WTC11 (cell line): ENCODE data around the gene MCM6. TPM values are rescaled to one million over a fixed set of nuclear protein-coding genes. Genes with fewer than 3 reads are reported as not detected.

Experiments used
- ATAC-seq: fragments of 200-7000 bp; cut with Tn5 transposase; 2 replicates; pipeline ENCODE4 v1.10.0; 2021; ENCODE audit warnings: mild to moderate bottlenecking, moderate library complexity
- CTCF ChIA-PET: fragments of 300-600 bp; sonication (Branson Sonifier 250); formaldehyde crosslinking; loops from one replicate; lab custom pipeline; 2021; ENCODE audit warnings: antibody characterized with exemption; lab: Charles Lee
- POLR2A ChIA-PET: fragments of 350-600 bp; sonication (Branson Sonifier 250); formaldehyde crosslinking; loops from one replicate; lab custom pipeline; 2021; ENCODE audit warnings: antibody characterized with exemption; lab: Charles Lee
- DNase-seq: peaks from one replicate; pipeline ENCODE4 v3.0.0; 2021; ENCODE audit warnings: low spot score
- H3K27ac Mint-ChIP-seq: 2 replicates; pipeline ENCODE4 v1.8.0; 2021; ENCODE audit warnings: mixed read lengths
- H3K27me3 Mint-ChIP-seq: 2 replicates; pipeline ENCODE4 v1.8.0; 2021; ENCODE audit warnings: low read depth, mild to moderate bottlenecking, moderate library complexity, mixed read lengths
- H3K36me3 Mint-ChIP-seq: 2 replicates; pipeline ENCODE4 v1.8.0; 2021; ENCODE audit warnings: mixed read lengths
- H3K4me1 Mint-ChIP-seq: 2 replicates; pipeline ENCODE4 v1.8.0; 2022; ENCODE audit warnings: mixed read lengths
- H3K4me3 Mint-ChIP-seq: 2 replicates; pipeline ENCODE4 v1.8.0; 2021; ENCODE audit warnings: mild to moderate bottlenecking, moderate library complexity, mixed read lengths
- H3K9me3 Mint-ChIP-seq: 2 replicates; pipeline ENCODE4 v1.8.0; 2021; ENCODE audit warnings: mixed read lengths
- ARID4B ChIP-seq: sonication (generic); formaldehyde crosslinking; IDR thresholded peaks from 2 replicates; pipeline ENCODE4 v1.8.0; 2023; ENCODE audit warnings: missing genetic modification reagents, mild to moderate bottlenecking, borderline replicate concordance
- ATF3 ChIP-seq: sonication (generic); formaldehyde crosslinking; conservative IDR thresholded peaks from 2 replicates; pipeline ENCODE4 v1.8.1; 2022; ENCODE audit warnings: mild to moderate bottlenecking, missing genetic modification reagents
- CDX4 ChIP-seq: fragments of 250-450 bp; sonication (Bioruptor Pico); IDR thresholded peaks from 2 replicates; pipeline ENCODE4 v1.9.0; 2021; ENCODE audit warnings: moderate library complexity, mild to moderate bottlenecking, inconsistent platforms, borderline replicate concordance
- FOXP1 ChIP-seq: sonication (generic); formaldehyde crosslinking; IDR thresholded peaks from 2 replicates; pipeline ENCODE4 v1.8.0; 2022; ENCODE audit warnings: missing genetic modification reagents, mild to moderate bottlenecking, moderate library complexity, borderline replicate concordance
- JUN ChIP-seq: sonication (generic); formaldehyde crosslinking; IDR thresholded peaks from 2 replicates; pipeline ENCODE4 v1.8.0; 2023; ENCODE audit warnings: mild to moderate bottlenecking, missing genetic modification reagents
- KAT7 ChIP-seq: sonication (generic); formaldehyde crosslinking; IDR thresholded peaks from 2 replicates; pipeline ENCODE4 v1.8.1; 2023; ENCODE audit warnings: missing genetic modification reagents, mild to moderate bottlenecking, borderline replicate concordance
- MXD4 ChIP-seq: fragments of 250-450 bp; sonication (Bioruptor Pico); IDR thresholded peaks from 2 replicates; pipeline ENCODE4 v1.8.0; 2021; ENCODE audit warnings: mild to moderate bottlenecking, moderate library complexity, borderline replicate concordance
- SOX15 ChIP-seq: fragments of 250-450 bp; sonication (Bioruptor Pico); IDR thresholded peaks from 2 replicates; pipeline ENCODE4 v1.9.0; 2021; ENCODE audit warnings: mild to moderate bottlenecking
- TCF7 ChIP-seq: sonication (generic); formaldehyde crosslinking; IDR thresholded peaks from 2 replicates; pipeline ENCODE4 v1.8.0; 2022; ENCODE audit warnings: mild to moderate bottlenecking, low read depth, missing genetic modification reagents, moderate library complexity
- USF2 ChIP-seq: sonication (generic); formaldehyde crosslinking; IDR thresholded peaks from 2 replicates; pipeline ENCODE4 v1.8.1; 2023; ENCODE audit warnings: mild to moderate bottlenecking, missing genetic modification reagents, moderate library complexity
- ZNF317 ChIP-seq: sonication (generic); formaldehyde crosslinking; IDR thresholded peaks from 2 replicates; pipeline ENCODE4 v1.8.1; 2023; ENCODE audit warnings: low read depth, mild to moderate bottlenecking, moderate library complexity, missing genetic modification reagents, borderline replicate concordance
- ZNF416 ChIP-seq: fragments of 250-450 bp; sonication (Bioruptor Pico); IDR thresholded peaks from 2 replicates; pipeline ENCODE4 v1.9.0; 2021; ENCODE audit warnings: mild to moderate bottlenecking, inconsistent platforms
- ZNF512 ChIP-seq: sonication (generic); formaldehyde crosslinking; IDR thresholded peaks from 2 replicates; pipeline ENCODE4 v1.8.1; 2022; ENCODE audit warnings: missing genetic modification reagents, borderline replicate concordance
- total RNA-seq: library from RNA; stranded (reverse); gene quantifications from 3 replicates; pipeline ENCODE4 v1.2.3, GENCODE V29; 2021

MCM6 gene
- total RNA-seq, 1 experiment from 2014 or later = 107 TPM

- TF ChIP-seq ZNF317 (CRISPR knock-in tag) (no peak), MXD4 (no peak), FOXP1 (CRISPR knock-in tag) (no peak), KAT7 (CRISPR knock-in tag) (no peak), TCF7 (no peak), CDX4 (CRISPR knock-in tag) (no peak)
- no peaks in the 10 kb centered on the region for H3K9me3 Mint-ChIP-seq
- CTCF ChIA-PET = no interaction called here
- POLR2A ChIA-PET = no interaction called here
- H3K27me3 Mint-ChIP-seq = no peaks in the 10 kb centered on the region
- DNase-seq (no peak), ATAC-seq (no peak)
- H3K4me3 Mint-ChIP-seq = no peak overlapping the region
- H3K36me3 Mint-ChIP-seq = peaks cover 80% of the 10 kb centered on the region
- no peaks in the 10 kb centered on the region for H3K4me1 Mint-ChIP-seq
- H3K27ac Mint-ChIP-seq = no peak overlapping the region
Observed at GRCh38 chr2:135845997-135846396, 30.2 kb downstream of the MCM6 start.

- no peak for DNase-seq
- no peaks in the 10 kb centered on the region for H3K27me3 Mint-ChIP-seq
- ATAC-seq = no peak
Observed at GRCh38 chr2:135845257-135845656, 31.0 kb downstream of the MCM6 start.

GRCh38 chr2:135844301-135844895 is 31.8 kb downstream of the MCM6 start:
- Mint-ChIP-seq H3K27me3 (no peaks in the 10 kb centered on the region), H3K9me3 (no peaks in the 10 kb centered on the region), H3K4me3 (no peak overlapping the region), H3K4me1 (no peaks in the 10 kb centered on the region), H3K36me3 (peaks cover 69% of the 10 kb centered on the region), H3K27ac (no peak overlapping the region)
- no peak for ATAC-seq
- ChIA-PET POLR2A (no interaction called here), CTCF (interaction anchor here (0.6 kb wide), 1 partner anchor 641 kb away, joined by 3 read pairs; no protein-coding TSS in a partner anchor)
- TF ChIP-seq ATF3 (no peak), JUN (CRISPR knock-in tag) (no peak), ZNF512 (CRISPR knock-in tag) (no peak), ARID4B (CRISPR knock-in tag) (no peak), USF2 (no peak)
- DNase-seq = no peak

More at GRCh38 chr2:135845257-135845656, 31.0 kb downstream of the MCM6 start:
- H3K36me3 Mint-ChIP-seq = peaks cover 73% of the 10 kb centered on the region
- no peak overlapping the region for H3K4me3 Mint-ChIP-seq
- H3K4me1 Mint-ChIP-seq = no peaks in the 10 kb centered on the region
- ChIA-PET POLR2A (no interaction called here), CTCF (no interaction called here)
- no peak overlapping the region for H3K27ac Mint-ChIP-seq
- TF ChIP-seq ZNF416 = no peak
- TF ChIP-seq SOX15 = no peak
- no peaks in the 10 kb centered on the region for H3K9me3 Mint-ChIP-seq
